ENCODE data around the gene SVOPL. TPM values are rescaled to one million over a fixed set of nuclear protein-coding genes. Genes with fewer than 3 reads are reported as not detected.
"Not testable (repeated sequence)": the region's sequence is repeated elsewhere in the genome, so short reads cannot be mapped to it uniquely, and the experiment has no call there.

Gene SVOPL
- total RNA-seq, 4 donors from 2014 or later, result 4.1 to 4.6 TPM; not detected in 2

DNA sequence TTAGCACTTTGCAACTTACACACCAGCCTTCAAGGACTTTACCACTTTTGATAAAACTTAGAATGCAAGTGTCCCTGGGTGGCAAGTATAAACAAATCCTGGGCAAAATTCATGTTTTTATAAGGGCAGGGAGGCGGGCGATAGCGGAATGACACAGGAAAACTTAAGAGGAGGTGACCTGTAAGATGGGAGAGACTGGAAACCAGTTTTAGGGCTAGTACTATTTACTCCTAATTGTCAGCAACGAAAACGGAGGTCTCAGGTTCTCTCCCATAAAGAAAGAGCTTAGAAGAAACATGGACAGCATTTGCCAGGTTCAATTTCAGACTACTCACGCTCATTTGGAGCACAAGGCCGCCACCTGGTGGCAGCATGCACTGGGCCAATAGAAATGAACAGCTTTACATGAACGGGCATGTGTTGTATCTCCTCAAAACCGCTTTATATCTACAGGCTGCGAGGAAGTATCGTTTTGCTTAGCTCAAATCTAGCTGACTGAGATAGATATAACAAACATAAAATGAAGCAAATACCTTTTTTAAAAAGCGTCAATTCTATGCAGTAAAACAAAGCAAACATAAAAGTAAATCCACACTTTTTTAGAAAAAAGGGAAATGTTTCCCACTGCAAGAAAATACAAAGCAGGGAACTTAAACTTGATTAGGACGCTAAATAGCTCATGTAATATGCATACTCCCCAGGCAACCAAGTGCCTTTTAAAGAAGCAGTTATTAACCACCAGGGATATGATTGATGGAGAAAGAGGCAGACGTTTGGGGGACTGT, 37.6 kb upstream of the SVOPL start:
- WGBS, 2 donors (ENCODE audit: low coverage in 1 of 2), result 24 to 31% methylated on average over 14 of the region's 14 CpGs
- peak; percentile 85 for DNase-seq
- H3K4me3 ChIP-seq, result no peak overlapping the region
- H3K36me3 ChIP-seq, result no peaks in the 10 kb centered on the region
- in situ Hi-C loops (cut with MboI; ENCODE audit: low pct_ligation_motif_present in 1 of 4, low pct_unique_long_range_greater_than_20kb in 1 of 4, low sequenced_read_pairs in 3 of 4), result loop anchor here (10.0 kb wide), 1 partner anchor 574 kb away; no protein-coding TSS in a partner anchor
- H3K27me3 ChIP-seq, result no peaks in the 10 kb centered on the region
- H3K9me3 ChIP-seq, result no peaks in the 10 kb centered on the region
- no peaks in the 10 kb centered on the region for H3K4me1 ChIP-seq
- TF ChIP-seq EP300 (IDR thresholded peaks at IDR 0.05; ENCODE audit: low read depth), result no peak
- no peak for TF ChIP-seq POLR2A (IDR thresholded peaks at IDR 0.05)
- TF ChIP-seq POLR2AphosphoS5 (IDR thresholded peaks at IDR 0.05), result no peak
- TF ChIP-seq, protein P1, sequence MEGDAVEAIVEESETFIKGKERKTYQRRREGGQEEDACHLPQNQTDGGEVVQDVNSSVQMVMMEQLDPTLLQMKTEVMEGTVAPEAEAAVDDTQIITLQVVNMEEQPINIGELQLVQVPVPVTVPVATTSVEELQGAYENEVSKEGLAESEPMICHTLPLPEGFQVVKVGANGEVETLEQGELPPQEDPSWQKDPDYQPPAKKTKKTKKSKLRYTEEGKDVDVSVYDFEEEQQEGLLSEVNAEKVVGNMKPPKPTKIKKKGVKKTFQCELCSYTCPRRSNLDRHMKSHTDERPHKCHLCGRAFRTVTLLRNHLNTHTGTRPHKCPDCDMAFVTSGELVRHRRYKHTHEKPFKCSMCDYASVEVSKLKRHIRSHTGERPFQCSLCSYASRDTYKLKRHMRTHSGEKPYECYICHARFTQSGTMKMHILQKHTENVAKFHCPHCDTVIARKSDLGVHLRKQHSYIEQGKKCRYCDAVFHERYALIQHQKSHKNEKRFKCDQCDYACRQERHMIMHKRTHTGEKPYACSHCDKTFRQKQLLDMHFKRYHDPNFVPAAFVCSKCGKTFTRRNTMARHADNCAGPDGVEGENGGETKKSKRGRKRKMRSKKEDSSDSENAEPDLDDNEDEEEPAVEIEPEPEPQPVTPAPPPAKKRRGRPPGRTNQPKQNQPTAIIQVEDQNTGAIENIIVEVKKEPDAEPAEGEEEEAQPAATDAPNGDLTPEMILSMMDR (IDR thresholded peaks at IDR 0.05), result peak; percentile 81 to 87 (median 83)
- intact Hi-C loops (cut with DNase I; ENCODE audit: low total_unique reads), result no loop called here
- H3K27ac ChIP-seq, result no peak overlapping the region

DNA sequence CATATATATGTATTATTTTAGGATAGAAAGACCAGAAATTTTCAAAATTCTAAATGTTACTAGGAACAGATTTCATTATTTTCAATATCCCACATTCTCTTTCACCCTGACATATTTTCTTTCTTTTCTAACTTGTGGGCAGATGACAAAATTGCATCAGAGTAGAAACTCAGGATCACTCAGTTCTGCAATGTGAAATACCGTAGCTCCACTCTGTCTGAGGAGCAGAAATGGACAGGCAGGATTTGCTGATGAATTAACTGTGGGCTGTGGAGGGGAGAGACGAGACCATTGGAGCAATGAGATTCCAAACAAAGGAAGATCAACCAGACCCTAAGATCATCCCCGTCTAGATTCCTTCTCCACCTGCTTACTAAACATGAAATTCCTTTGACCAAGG, 37.0 kb upstream of the SVOPL start:
- Histone ChIP-seq H3K4me1 (no peaks in the 10 kb centered on the region), H3K27me3 (no peaks in the 10 kb centered on the region), H3K36me3 (no peaks in the 10 kb centered on the region), H3K4me3 (no peak overlapping the region), H3K27ac (no peak overlapping the region), H3K9me3 (no peaks in the 10 kb centered on the region)
- DNase-seq, result no peak
- intact Hi-C loops (cut with DNase I; ENCODE audit: low total_unique reads), result no loop called here
- no peak for TF ChIP-seq POLR2A (IDR thresholded peaks at IDR 0.05)
- no peak for TF ChIP-seq POLR2AphosphoS5 (IDR thresholded peaks at IDR 0.05)
- TF ChIP-seq, protein P1 (IDR thresholded peaks at IDR 0.05), result no peak
- TF ChIP-seq EP300 (IDR thresholded peaks at IDR 0.05; ENCODE audit: low read depth), result no peak
- in situ Hi-C loops (cut with MboI; ENCODE audit: low pct_ligation_motif_present in 1 of 4, low pct_unique_long_range_greater_than_20kb in 1 of 4, low sequenced_read_pairs in 3 of 4), result loop anchor here (10.0 kb wide), 1 partner anchor 573 kb away; no protein-coding TSS in a partner anchor
- 62 to 65% methylated on average over 3 of the region's 3 CpGs for WGBS, 2 donors (ENCODE audit: low coverage in 1 of 2)

- no peaks in the 10 kb centered on the region for H3K27me3 ChIP-seq
- no peaks in the 10 kb centered on the region for H3K36me3 ChIP-seq
- no peak overlapping the region for H3K27ac ChIP-seq
- no peak overlapping the region for H3K4me3 ChIP-seq
- in situ Hi-C loops (cut with MboI; ENCODE audit: low pct_ligation_motif_present in 1 of 4, low pct_unique_long_range_greater_than_20kb in 1 of 4, low sequenced_read_pairs in 3 of 4) (loop anchor here (10.0 kb wide), 1 partner anchor 571 kb away; no protein-coding TSS in a partner anchor), intact Hi-C loops (cut with DNase I; ENCODE audit: low total_unique reads) (no loop called here)
- TF ChIP-seq, protein P1 (IDR thresholded peaks at IDR 0.05), result no peak
- TF ChIP-seq POLR2AphosphoS5 (IDR thresholded peaks at IDR 0.05) (no peak), EP300 (IDR thresholded peaks at IDR 0.05; ENCODE audit: low read depth) (no peak), POLR2A (IDR thresholded peaks at IDR 0.05) (no peak)
- H3K9me3 ChIP-seq, result no peaks in the 10 kb centered on the region
- WGBS, 2 donors (ENCODE audit: low coverage in 1 of 2), result 81% methylated on average over 6 of the region's 6 CpGs; no CpG with 5 or more reads in 1 of the 2 donors
- DNase-seq, result no peak
- H3K4me1 ChIP-seq, result no peaks in the 10 kb centered on the region
Measured at GRCh38 chr7:138735399-138735798, 34.2 kb upstream of the SVOPL start.

DNA sequence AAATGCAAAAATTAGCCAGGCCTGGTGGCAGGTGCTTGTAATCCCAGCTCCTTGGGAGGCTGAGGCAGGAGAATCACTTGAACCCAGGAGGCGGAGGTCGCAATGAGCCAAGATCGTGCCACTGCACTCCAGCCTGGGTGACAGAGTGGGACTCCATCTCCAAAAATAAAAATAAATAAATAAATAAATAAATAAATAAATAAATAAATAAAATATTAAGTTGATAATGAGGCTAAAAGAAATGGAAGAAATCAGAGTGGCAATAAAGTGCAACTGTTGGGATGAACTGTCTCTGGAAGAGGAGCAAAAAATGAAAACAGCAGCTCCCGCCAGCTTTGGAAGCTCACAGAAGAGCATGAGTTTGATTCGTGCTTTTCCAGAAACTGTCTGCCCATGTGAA, 30.6 kb upstream of the SVOPL start:
- H3K27me3 ChIP-seq; H3K36me3 ChIP-seq; H3K4me3 ChIP-seq; H3K27ac ChIP-seq; DNase-seq; H3K4me1 ChIP-seq; H3K9me3 ChIP-seq; intact Hi-C loops (cut with DNase I; ENCODE audit: low total_unique reads): not testable (repeated sequence)
- 89 to 92% methylated on average over 2 to 5 of the region's 5 CpGs for WGBS, 2 donors (ENCODE audit: low coverage in 1 of 2)
- in situ Hi-C loops (cut with MboI; ENCODE audit: low pct_ligation_motif_present in 1 of 4, low pct_unique_long_range_greater_than_20kb in 1 of 4, low sequenced_read_pairs in 3 of 4), result loop anchor here (10.0 kb wide), 1 partner anchor 567 kb away; no protein-coding TSS in a partner anchor

All from transverse colon (tissue), 4 donors.